Small intestine (tissue), 7 donors: Measurements from ENCODE around the gene SIGLEC14. TPM values are rescaled to one million over a fixed set of nuclear protein-coding genes. Genes with fewer than 3 reads are reported as not detected.
"Not testable (repeated sequence)": the region's sequence is repeated elsewhere in the genome, so short reads cannot be mapped to it uniquely, and the experiment has no call there.

Source experiments
- DNase-seq, 2 donors: peaks; one replicate each; pipeline versions ENCODE4 v3.0.0 to v3.0.0-alpha.2; 2013
- FAIRE-seq: peaks from 2 replicates; lab custom pipeline; 2012; peaks lifted over from hg19 to GRCh38; lab: Jason Lieb, UNC
- H3K27ac ChIP-seq, 3 donors: one replicate each; pipeline ENCODE4 v1.5.1; 2013; ENCODE audit warnings: low read length in 2 of 3, mild to moderate bottlenecking in 2 of 3, control low read depth in 1 of 3, inconsistent platforms in 1 of 3, low read depth in 1 of 3, moderate library complexity in 1 of 3
- H3K27me3 ChIP-seq, 3 donors: one replicate each; pipeline ENCODE4 v1.6.1; 2013; ENCODE audit warnings: low read length in 3 of 3, inconsistent platforms in 1 of 3; ENCODE audit not compliant: control insufficient read depth in 3 of 3, insufficient read depth in 3 of 3
- H3K36me3 ChIP-seq, 3 donors: one replicate each; pipeline ENCODE4 v1.6.1; 2013; ENCODE audit warnings: low read length in 3 of 3, inconsistent platforms in 1 of 3, low read depth in 1 of 3, mild to moderate bottlenecking in 1 of 3, moderate library complexity in 1 of 3; ENCODE audit not compliant: control insufficient read depth in 3 of 3, insufficient read depth in 2 of 3
- H3K4me1 ChIP-seq, 3 donors: one replicate each; pipeline ENCODE4 v1.6.1; 2013; ENCODE audit warnings: low read length in 2 of 3, inconsistent platforms in 1 of 3, low read depth in 1 of 3, mild to moderate bottlenecking in 1 of 3, moderate library complexity in 1 of 3; ENCODE audit not compliant: control insufficient read depth in 3 of 3, insufficient read depth in 2 of 3
- H3K4me3 ChIP-seq, 3 donors: one replicate each; pipeline ENCODE4 v1.5.1; 2013; ENCODE audit warnings: low read length in 3 of 3, control low read depth in 1 of 3, inconsistent platforms in 1 of 3, low read depth in 1 of 3, mild to moderate bottlenecking in 1 of 3, moderate library complexity in 1 of 3
- H3K9me3 ChIP-seq, 2 donors: one replicate each; pipeline ENCODE4 v1.6.1; 2013; ENCODE audit warnings: low read depth in 1 of 2, low read length in 1 of 2; ENCODE audit not compliant: control insufficient read depth in 2 of 2, insufficient read depth in 1 of 2
- WGBS, 3 donors: extraction: QIAGEN DNeasy Blood & Tissue Kit; methylation state at CpG; one replicate each; pipeline ENCODE4 v1.1.7; 2013; 5-methylcytosine and 5-hydroxymethylcytosine counted together
- polyA plus RNA-seq, 4 donors: library from polyadenylated mRNA; stranded (reverse) in 3 of 4; unstranded in 1 of 4; fragments of 200-250 nt in 3 of 4; fragments of 120-200 nt in 1 of 4; gene quantifications; one replicate each; pipeline versions ENCODE4 v1.2.1 to v1.2.3, GENCODE V29; 2013
- donor health status: healthy with polysubstance abuse.
- donor health status: control.
- donor health status: control.
- donor health status: Bipolar disorder and iron deficiency.
- donor health status: healthy.

Gene SIGLEC14
- polyA plus RNA-seq, 4 donors, result 1.3 to 2.3 TPM; not detected in 2

DNA sequence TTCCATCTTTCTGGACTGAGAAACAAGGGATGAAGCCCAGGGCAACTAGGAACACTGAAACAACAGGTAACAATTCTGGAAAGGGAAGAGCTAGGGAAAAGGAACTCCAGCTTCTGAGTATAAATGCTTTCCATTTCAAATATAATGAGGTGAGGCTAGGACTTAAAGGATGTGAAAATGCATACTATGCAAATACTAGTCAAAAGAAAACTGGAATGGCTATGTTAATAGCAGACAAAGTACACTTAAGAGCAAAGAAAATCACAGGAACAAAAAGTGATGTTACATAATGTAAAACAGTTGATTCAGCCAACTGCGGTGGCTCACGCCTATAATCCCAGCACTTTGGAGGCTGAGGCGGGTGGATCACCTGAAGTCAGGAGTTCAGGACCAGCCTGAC, 6.2 kb downstream of the SIGLEC14 start:
- Histone ChIP-seq H3K4me3 (no peak overlapping the region), H3K27ac (no peak overlapping the region), H3K36me3 (no peaks in the 10 kb centered on the region), H3K4me1 (no peaks in the 10 kb centered on the region), H3K27me3 (no peaks in the 10 kb centered on the region), H3K9me3 (no peaks in the 10 kb centered on the region)
- WGBS, 3 donors, result 84 to 94% (median 86%) methylated on average over 3 of the region's 3 CpGs
- no peak for DNase-seq
- FAIRE-seq, result no peak

DNA sequence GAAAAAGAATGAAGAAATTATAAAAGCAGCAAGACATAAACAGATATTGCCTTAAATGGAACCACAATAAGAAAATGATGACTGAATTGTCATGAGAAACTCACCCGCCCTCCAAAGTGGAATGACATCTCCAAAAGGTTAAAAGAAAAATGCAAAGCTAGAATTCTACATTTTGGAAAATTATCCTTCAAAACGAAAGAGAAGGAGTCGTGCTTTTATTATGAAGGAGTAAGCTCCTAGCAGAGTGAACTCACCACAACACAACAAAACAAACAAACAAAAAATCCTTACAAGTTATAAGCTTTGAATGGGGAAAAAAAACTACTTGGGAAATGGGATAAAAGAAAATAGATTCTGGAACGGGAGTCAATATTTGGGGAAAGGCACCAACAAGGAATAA, 6.7 kb downstream of the SIGLEC14 start:
- DNase-seq (no peak), FAIRE-seq (no peak)
- no peaks in the 10 kb centered on the region for H3K27me3 ChIP-seq
- no peak overlapping the region for H3K4me3 ChIP-seq
- H3K9me3 ChIP-seq, result no peaks in the 10 kb centered on the region
- 66 to 79% (median 68%) methylated on average over 4 of the region's 4 CpGs for WGBS, 3 donors
- H3K4me1 ChIP-seq, result no peaks in the 10 kb centered on the region
- no peaks in the 10 kb centered on the region for H3K36me3 ChIP-seq
- no peak overlapping the region for H3K27ac ChIP-seq

DNA sequence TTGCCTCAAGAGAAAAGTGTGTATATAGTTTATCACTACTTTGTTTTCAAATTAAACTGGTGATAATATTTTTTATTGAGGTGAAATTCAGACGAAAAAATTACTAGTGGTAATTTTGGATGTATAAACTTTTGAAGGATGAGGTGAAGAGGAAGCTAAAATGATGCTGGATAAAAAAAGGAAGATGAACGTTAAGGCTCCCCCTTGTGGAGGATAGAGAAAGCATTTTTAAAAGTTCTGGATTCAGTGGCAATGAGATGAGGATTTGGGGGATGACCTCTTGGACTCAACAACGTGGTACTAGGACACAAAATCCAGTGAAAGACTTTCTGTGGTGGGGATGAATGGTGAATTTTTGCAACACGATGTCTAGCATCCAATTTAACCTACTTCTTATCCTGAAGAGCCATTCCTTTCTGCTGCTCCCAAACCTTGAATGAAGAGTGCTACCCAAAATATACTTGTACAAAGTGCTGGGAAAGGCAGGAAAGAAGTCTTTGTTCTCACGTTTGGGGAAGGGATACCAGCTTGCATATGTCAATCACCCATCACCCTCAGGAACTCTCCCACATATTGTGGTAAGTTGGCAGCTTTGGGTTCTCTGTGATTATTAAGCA, 9.2 kb downstream of the SIGLEC14 start:
- WGBS, 3 donors, result 15 to 20% (median 15%) methylated on average over 5 of the region's 5 CpGs
- Histone ChIP-seq H3K4me3 (no peak overlapping the region), H3K27ac (no peak overlapping the region), H3K4me1 (no peaks in the 10 kb centered on the region), H3K9me3 (no peaks in the 10 kb centered on the region), H3K27me3 (no peaks in the 10 kb centered on the region), H3K36me3 (no peaks in the 10 kb centered on the region)
- FAIRE-seq, result no peak
- DNase-seq, result peak; percentile 5 to 27

DNA sequence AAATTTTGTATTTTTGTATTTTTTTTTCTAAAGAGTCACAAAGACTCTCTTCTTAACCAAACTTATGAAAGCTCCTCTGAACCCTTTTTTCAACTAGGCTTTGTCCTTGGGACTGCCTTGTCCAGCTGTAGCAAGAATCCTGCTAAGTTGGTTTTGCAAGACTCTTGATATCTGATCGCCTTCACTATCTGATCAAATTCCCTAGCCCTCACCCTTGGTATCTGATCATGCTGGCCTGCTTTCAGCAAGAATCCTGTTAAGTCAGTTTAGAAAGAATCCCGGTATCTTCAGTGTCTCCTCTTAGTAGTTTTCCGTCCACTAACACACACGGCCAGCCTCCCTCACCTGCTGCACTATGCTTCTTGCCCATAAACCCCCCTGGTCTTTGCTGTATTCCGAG, 14.5 kb downstream of the SIGLEC14 start:
- no peaks in the 10 kb centered on the region for H3K36me3 ChIP-seq
- H3K9me3 ChIP-seq, result no peaks in the 10 kb centered on the region
- no peak for FAIRE-seq
- WGBS, 3 donors, result 67 to 82% (median 75%) methylated on average over 5 of the region's 5 CpGs
- H3K27ac ChIP-seq, result no peak overlapping the region
- H3K27me3 ChIP-seq, result no peaks in the 10 kb centered on the region
- no peaks in the 10 kb centered on the region for H3K4me1 ChIP-seq
- H3K4me3 ChIP-seq, result no peak overlapping the region
- DNase-seq, result no peak

DNA sequence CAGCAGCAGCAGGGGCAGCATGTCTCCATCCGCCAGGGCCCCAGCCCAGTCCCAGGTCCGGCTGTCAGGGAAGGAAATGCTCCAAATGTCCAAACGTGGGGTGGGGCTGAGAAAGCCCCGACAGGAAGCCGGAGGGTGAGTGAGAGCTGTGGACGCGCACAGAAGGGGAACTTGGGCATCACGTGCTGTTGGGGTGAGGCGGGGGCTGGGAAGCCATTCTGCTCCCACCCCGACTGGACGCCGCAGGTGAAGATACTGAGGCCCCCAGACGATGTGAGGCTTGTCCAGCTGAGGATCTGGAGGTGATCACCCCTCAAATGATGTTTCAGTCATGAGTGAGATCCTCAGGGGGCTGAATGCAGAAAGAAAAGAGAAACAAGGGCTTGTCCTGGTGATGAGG, 16.3 kb downstream of the SIGLEC14 start, which contains the start of gene SIGLEC5:
Gene SIGLEC5, minus strand, starts transcription at position 87 of the 400 bp plus-strand sequence. Its CDS starts 66 bp downstream, at position 21.
- WGBS, 3 donors, result 44 to 70% (median 66%) methylated on average over 9 to 10 of the region's 13 CpGs
- not testable (repeated sequence) for H3K9me3 ChIP-seq, H3K4me1 ChIP-seq, H3K27me3 ChIP-seq, H3K27ac ChIP-seq, FAIRE-seq, H3K4me3 ChIP-seq, DNase-seq, H3K36me3 ChIP-seq

DNA sequence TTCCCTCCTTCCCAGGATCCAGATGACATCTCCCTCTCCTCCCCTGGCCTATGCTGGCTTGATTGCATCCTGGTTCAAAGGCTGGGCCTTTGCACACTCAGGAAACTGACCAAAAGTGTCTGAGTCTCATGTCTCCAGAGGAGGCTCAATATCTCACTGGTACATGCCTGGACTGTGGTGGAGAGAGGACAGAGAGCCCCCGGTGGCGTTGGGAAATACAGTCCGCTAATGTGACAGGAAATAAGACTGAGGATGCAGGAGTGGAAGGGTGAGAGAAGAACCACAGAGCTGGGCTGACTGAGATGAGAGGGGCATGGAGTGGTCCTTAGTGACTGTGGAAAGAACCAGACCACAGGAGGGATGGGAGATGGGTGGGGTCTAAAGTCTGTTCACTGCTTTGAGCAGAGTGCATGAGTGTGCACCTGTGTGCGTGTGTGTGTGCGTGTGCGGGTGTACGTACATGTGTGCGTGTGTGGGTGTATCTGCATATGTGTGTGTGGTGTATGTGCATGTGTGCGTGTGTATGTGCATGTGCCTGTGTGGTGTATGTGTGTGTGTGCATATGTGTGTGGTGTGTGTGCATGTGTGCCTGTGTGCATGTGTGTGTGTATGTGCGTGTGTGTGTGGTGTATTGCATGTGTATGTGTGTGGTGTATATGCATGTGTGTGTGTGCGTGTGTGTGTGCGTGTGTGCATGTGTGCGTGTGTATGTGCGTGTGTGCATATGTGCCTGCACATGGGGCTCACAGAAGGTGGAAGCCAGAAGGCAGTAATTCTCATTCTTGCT, 18.3 kb downstream of the SIGLEC14 start:
- H3K4me3 ChIP-seq, result no peak overlapping the region
- WGBS, 3 donors, result 80 to 83% (median 81%) methylated on average over 14 of the region's 14 CpGs
- no peak for FAIRE-seq
- H3K9me3 ChIP-seq, result no peaks in the 10 kb centered on the region
- no peaks in the 10 kb centered on the region for H3K36me3 ChIP-seq
- H3K4me1 ChIP-seq, result no peaks in the 10 kb centered on the region
- H3K27me3 ChIP-seq, result no peaks in the 10 kb centered on the region
- H3K27ac ChIP-seq, result no peak overlapping the region
- no peak for DNase-seq

DNA sequence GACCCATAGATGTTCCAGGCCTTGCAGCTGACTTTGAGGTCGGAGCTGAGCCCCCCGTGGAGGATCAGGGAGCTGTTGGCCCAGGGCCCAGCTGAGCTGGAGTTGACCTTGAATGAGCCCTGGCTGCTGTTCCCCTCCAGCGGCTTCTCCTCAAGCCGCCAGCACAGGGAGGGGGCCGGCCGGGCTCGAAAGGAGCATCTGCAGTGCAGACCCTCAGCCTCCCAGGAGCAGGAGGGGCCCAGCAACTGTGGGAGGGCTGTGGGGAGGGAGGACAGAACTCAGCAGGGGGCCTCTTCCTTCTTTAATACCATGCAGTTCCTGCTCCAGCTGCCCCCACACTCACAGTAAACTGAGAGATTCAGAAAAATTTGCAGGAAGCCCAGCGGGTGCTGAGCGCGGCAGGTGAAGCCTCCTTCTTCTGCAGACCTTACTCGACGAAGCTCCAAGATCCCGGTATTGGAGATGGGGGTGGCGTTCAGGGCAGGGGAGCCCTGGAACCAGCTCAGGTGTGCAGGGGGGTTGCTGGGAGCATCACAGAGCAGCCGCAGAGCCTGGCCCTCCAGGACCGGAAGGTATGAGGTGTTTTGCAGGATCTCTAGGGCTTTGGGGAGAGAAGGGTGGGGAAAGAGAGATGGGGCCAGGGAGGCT, 19.0 kb downstream of the SIGLEC14 start:
- H3K9me3 ChIP-seq, result no peaks in the 10 kb centered on the region
- no peak for FAIRE-seq
- no peaks in the 10 kb centered on the region for H3K27me3 ChIP-seq
- H3K4me3 ChIP-seq, result no peak overlapping the region
- DNase-seq, result no peak
- no peaks in the 10 kb centered on the region for H3K36me3 ChIP-seq
- no peak overlapping the region for H3K27ac ChIP-seq
- no peaks in the 10 kb centered on the region for H3K4me1 ChIP-seq
- 61 to 65% (median 62%) methylated on average over 13 to 16 of the region's 16 CpGs for WGBS, 3 donors

DNA sequence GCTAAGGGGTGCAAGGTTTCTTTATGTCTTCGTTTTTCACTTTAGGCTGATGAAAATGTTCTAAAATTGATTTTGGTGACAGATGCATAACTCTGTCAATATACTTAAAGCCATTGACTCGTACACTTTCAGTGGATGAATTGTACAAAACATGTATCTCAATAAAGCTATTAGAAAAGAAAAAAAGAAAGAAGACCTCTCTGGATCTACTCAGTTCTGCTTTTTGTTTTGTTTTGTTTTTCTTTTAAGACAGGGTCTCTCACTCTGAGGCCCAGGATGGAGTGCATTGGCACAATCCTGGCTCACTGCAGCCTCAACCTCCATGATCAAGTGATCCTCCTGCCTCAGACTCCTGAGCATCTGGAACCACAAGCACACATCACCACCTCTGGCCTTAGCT, 19.9 kb downstream of the SIGLEC14 start:
- FAIRE-seq (no peak), DNase-seq (no peak)
- H3K36me3 ChIP-seq, result no peaks in the 10 kb centered on the region
- no peak overlapping the region for H3K27ac ChIP-seq
- no peaks in the 10 kb centered on the region for H3K9me3 ChIP-seq
- H3K4me1 ChIP-seq, result no peaks in the 10 kb centered on the region
- H3K4me3 ChIP-seq, result no peak overlapping the region
- 48 to 66% (median 50%) methylated on average over 2 of the region's 2 CpGs for WGBS, 3 donors
- no peaks in the 10 kb centered on the region for H3K27me3 ChIP-seq
